GM23248 (cell line): ENCODE data around the gene BPIFB6. TPM values are rescaled to one million over a fixed set of nuclear protein-coding genes. Genes with fewer than 3 reads are reported as not detected.

ENCODE experiments used
- DNase-seq: peaks from one replicate; pipeline ENCODE4 v3.0.0-alpha.2; 2015
- H2AFZ ChIP-seq: fragments of 200-600 bp; sonication (generic); 2 replicates; pipeline ENCODE4 v1.6.1; 2016; ENCODE audit warnings: antibody characterized with exemption
- H3F3A ChIP-seq: fragments of 200-600 bp; sonication (generic); 2 replicates; pipeline ENCODE4 v1.6.1; 2016; ENCODE audit warnings: mild to moderate bottlenecking, antibody characterized with exemption, mixed run types; ENCODE audit not compliant: insufficient read depth
- H3K27ac ChIP-seq: fragments of 200-600 bp; sonication (generic); 2 replicates; pipeline ENCODE4 v1.5.1; 2016; ENCODE audit warnings: mild to moderate bottlenecking
- H3K27me3 ChIP-seq: fragments of 200-600 bp; sonication (generic); replicated peaks from 2 replicates; pipeline ENCODE4 v1.6.1; 2016; ENCODE audit warnings: mild to moderate bottlenecking; ENCODE audit not compliant: insufficient read depth
- H3K36me3 ChIP-seq: fragments of 200-600 bp; sonication (generic); 2 replicates; pipeline ENCODE4 v1.6.1; 2016; ENCODE audit warnings: low read depth, mild to moderate bottlenecking
- H3K4me1 ChIP-seq: fragments of 200-600 bp; sonication (generic); 2 replicates; pipeline ENCODE4 v1.6.1; 2016; ENCODE audit warnings: mild to moderate bottlenecking; ENCODE audit not compliant: insufficient read depth
- H3K4me2 ChIP-seq: fragments of 200-600 bp; sonication (generic); one replicate; pipeline ENCODE4 v1.6.1; 2016; ENCODE audit warnings: mild to moderate bottlenecking; ENCODE audit not compliant: unreplicated experiment
- H3K4me3 ChIP-seq: fragments of 200-600 bp; sonication (generic); 2 replicates; pipeline ENCODE4 v1.5.1; 2016; ENCODE audit warnings: mild to moderate bottlenecking
- H3K79me2 ChIP-seq: fragments of 200-600 bp; sonication (generic); 2 replicates; pipeline ENCODE4 v1.6.1; 2016; ENCODE audit warnings: mild to moderate bottlenecking; ENCODE audit not compliant: insufficient read depth
- H3K9ac ChIP-seq: fragments of 200-600 bp; sonication (generic); 2 replicates; pipeline ENCODE4 v1.6.1; 2016; ENCODE audit warnings: mild to moderate bottlenecking
- H3K9me2 ChIP-seq: fragments of 200-600 bp; sonication (generic); 2 replicates; pipeline ENCODE4 v1.6.1; 2016; ENCODE audit warnings: mixed run types, mild to moderate bottlenecking, moderate library complexity; ENCODE audit not compliant: insufficient read depth
- H3K9me3 ChIP-seq: fragments of 200-600 bp; sonication (generic); one replicate; pipeline ENCODE4 v1.6.1; 2017; ENCODE audit warnings: low read depth
- H4K20me1 ChIP-seq: fragments of 200-600 bp; sonication (generic); 2 replicates; pipeline ENCODE4 v1.6.0; 2016; ENCODE audit not compliant: insufficient read depth
- EZH2 ChIP-seq: fragments of 200-600 bp; sonication (generic); IDR thresholded peaks from 2 replicates; pipeline ENCODE4 v1.6.1; 2018; ENCODE audit warnings: antibody characterized with exemption, mild to moderate bottlenecking; ENCODE audit not compliant: insufficient read depth, poor library complexity, severe bottlenecking
- EZH2phosphoT487 ChIP-seq: fragments of 200-600 bp; sonication (generic); IDR thresholded peaks from 2 replicates; pipeline ENCODE4 v1.6.1; 2018; ENCODE audit warnings: antibody characterized with exemption, moderate library complexity, mild to moderate bottlenecking, low read depth; ENCODE audit not compliant: insufficient read depth
- WGBS, 2 experiments: methylation state at CpG; one replicate each; pipeline ENCODE4 v1.1.6; 2015 to 2017; ENCODE audit warnings: low lambda C conversion rate in 2 of 2, low coverage in 1 of 2; ENCODE audit errors: missing lambda C conversion rate in 2 of 2; 5-methylcytosine and 5-hydroxymethylcytosine counted together
- in situ Hi-C: fragments of 300-500 bp; cut with MboI; formaldehyde crosslinking; loops from 2 replicates; pipeline ENCODE4 v1.15.0; 2020
- polyA plus RNA-seq: library from polyadenylated mRNA; unstranded; fragments of >200 nt; fragmentation: Nextera tagmentation; extraction: Ambion mirVana; gene quantifications from 2 replicates; pipeline ENCODE4 v1.2.1, GENCODE V29; 2016
- total RNA-seq: library from RNA; depleted of rRNA; stranded (reverse); fragments of >200 nt; shearing (Covaris generic); gene quantifications from 2 replicates; pipeline ENCODE4 v1.2.3, GENCODE V29; 2014

BPIFB6 gene
- total and polyA plus RNA-seq, 2 experiments from 2014 or later = not detected

- WGBS, 2 experiments = 55 to 62% methylated on average over 7 of the region's 7 CpGs
- Histone ChIP-seq H3K9ac (no peak overlapping the region), H3K79me2 (no peaks in the 10 kb centered on the region), H2AFZ (no peak overlapping the region), H3K36me3 (no peaks in the 10 kb centered on the region), H3K4me3 (no peak overlapping the region), H3K4me1 (no peaks in the 10 kb centered on the region), H4K20me1 (no peaks in the 10 kb centered on the region), H3K27ac (no peak overlapping the region), H3K4me2 (no peak overlapping the region), H3K9me3 (no peaks in the 10 kb centered on the region), H3K9me2 (no peaks in the 10 kb centered on the region), H3F3A (no peaks in the 10 kb centered on the region), H3K27me3 (peaks cover 18% of the 10 kb centered on the region; the same call in 1 of the 2 replicates)
- TF ChIP-seq EZH2 (no peak), EZH2phosphoT487 (no peak)
- in situ Hi-C loops = no loop called here
- DNase-seq = no peak
These were observed 27.7 kb downstream of the BPIFB6 start for GRCh38 chr20:33059136-33059535.

DNA sequence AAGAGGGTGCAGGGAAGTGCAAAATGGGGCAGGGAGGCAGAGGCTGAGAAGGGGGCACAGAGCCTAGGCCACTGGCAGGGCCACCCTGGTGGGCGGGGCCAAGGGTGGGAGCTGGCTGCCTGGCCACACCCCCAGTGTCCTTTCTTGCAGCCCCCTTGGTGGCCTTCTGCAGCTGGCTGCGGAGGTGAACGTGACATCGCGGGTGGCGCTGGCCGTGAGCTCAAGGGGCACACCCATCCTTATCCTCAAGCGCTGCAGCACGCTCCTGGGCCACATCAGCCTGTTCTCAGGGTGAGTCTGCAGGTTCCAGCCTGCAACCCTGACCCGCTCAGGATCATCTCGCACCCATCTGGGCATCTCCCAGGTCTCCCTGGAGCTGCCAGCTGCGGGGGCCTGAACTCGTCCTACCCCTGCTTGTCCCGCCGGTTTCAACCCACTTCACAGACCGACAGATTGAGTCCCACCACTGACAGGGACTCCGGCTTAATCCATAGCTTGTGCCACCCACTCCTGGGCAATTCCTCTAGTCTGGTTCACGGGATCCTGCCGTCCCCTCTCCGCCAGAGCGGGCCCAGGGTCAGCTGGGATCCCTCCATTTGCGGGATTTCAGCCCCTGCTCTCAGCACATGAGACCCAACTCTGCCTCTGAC lies 28.4 kb downstream of the BPIFB6 start:
- H3K4me1 ChIP-seq = no peaks in the 10 kb centered on the region
- no peaks in the 10 kb centered on the region for H3K79me2 ChIP-seq
- H3K4me3 ChIP-seq = no peak overlapping the region
- no peaks in the 10 kb centered on the region for H3F3A ChIP-seq
- TF ChIP-seq EZH2phosphoT487 (no peak), EZH2 (no peak)
- no peak overlapping the region for H3K9ac ChIP-seq
- no peak overlapping the region for H2AFZ ChIP-seq
- WGBS, 2 experiments = 58 to 63% methylated on average over 18 to 22 of the region's 22 CpGs
- H4K20me1 ChIP-seq = no peaks in the 10 kb centered on the region
- H3K36me3 ChIP-seq = no peaks in the 10 kb centered on the region
- in situ Hi-C loops = no loop called here
- H3K9me2 ChIP-seq = no peaks in the 10 kb centered on the region
- H3K27ac ChIP-seq = no peak overlapping the region
- no peak overlapping the region for H3K4me2 ChIP-seq
- no peak for DNase-seq
- H3K27me3 ChIP-seq = peaks cover 18% of the 10 kb centered on the region; the same call in 1 of the 2 replicates
- no peaks in the 10 kb centered on the region for H3K9me3 ChIP-seq

- in situ Hi-C loops = no loop called here
- H3K4me1 ChIP-seq = no peaks in the 10 kb centered on the region
- no peaks in the 10 kb centered on the region for H3K36me3 ChIP-seq
- no peaks in the 10 kb centered on the region for H3K79me2 ChIP-seq
- H2AFZ ChIP-seq = no peak overlapping the region
- H3K4me3 ChIP-seq = no peak overlapping the region
- H3K4me2 ChIP-seq = no peak overlapping the region
- no peaks in the 10 kb centered on the region for H4K20me1 ChIP-seq
- no peaks in the 10 kb centered on the region for H3K9me3 ChIP-seq
- no peaks in the 10 kb centered on the region for H3F3A ChIP-seq
- no peak for DNase-seq
- H3K9me2 ChIP-seq = no peaks in the 10 kb centered on the region
- no peak overlapping the region for H3K27ac ChIP-seq
- no peak for TF ChIP-seq EZH2
- TF ChIP-seq EZH2phosphoT487 = no peak
- H3K9ac ChIP-seq = no peak overlapping the region
- peaks cover 14% of the 10 kb centered on the region; the same call in 1 of the 2 replicates for H3K27me3 ChIP-seq
- WGBS, 2 experiments = 69 to 70% methylated on average over 14 of the region's 14 CpGs
These were observed 30.2 kb downstream of the BPIFB6 start for GRCh38 chr20:33061658-33062028.

DNA sequence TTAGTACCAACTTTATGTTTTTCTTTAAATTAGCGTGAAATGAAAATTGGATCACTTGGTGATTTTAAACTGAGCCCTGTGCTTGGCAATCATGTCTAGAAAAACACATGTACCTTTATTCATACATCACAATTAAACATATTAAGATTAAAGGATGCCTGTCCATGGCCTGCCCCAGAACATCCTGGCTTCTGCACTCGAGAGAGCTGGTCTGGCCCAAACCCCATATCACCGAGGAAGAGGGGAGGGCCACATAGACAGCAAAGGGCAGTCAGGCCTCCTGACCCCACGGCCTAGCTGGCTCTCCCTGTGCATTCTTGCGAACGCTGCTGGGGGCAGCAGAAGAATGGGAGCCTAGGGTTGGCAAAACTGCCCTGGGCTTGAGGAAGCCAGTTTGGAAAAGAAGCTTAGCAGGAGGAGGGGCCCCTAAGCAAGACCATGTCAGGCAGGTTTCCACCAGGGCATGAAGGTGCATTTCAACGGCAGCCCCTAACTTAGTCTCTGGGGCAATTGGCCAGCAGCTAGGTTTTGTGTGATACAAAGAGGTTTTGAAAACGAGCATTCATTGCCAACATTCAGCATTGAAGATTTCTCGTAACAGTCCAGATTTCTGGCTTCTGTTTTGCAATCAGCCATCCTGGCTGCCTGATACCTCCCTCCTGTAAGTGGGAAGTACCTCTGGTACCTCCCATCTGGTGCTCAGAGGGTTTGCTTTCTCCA lies 30.8 kb downstream of the BPIFB6 start:
- H3K9ac ChIP-seq = no peak overlapping the region
- H3K27me3 ChIP-seq = peaks cover 18% of the 10 kb centered on the region
- H2AFZ ChIP-seq = no peak overlapping the region
- H3K36me3 ChIP-seq = no peaks in the 10 kb centered on the region
- no peak for DNase-seq
- no peak overlapping the region for H3K4me3 ChIP-seq
- TF ChIP-seq EZH2phosphoT487 (no peak), EZH2 (no peak)
- H3K9me2 ChIP-seq = no peaks in the 10 kb centered on the region
- no peaks in the 10 kb centered on the region for H3K9me3 ChIP-seq
- no peak overlapping the region for H3K4me2 ChIP-seq
- in situ Hi-C loops = no loop called here
- H4K20me1 ChIP-seq = no peaks in the 10 kb centered on the region
- H3F3A ChIP-seq = no peaks in the 10 kb centered on the region
- no peak overlapping the region for H3K27ac ChIP-seq
- no peaks in the 10 kb centered on the region for H3K4me1 ChIP-seq
- H3K79me2 ChIP-seq = no peaks in the 10 kb centered on the region
- WGBS, 2 experiments = 33 to 38% methylated on average over 9 of the region's 9 CpGs
